Endodermal cell (in vitro differentiated cells): ENCODE results near the gene FGF12. TPM values are rescaled to one million over a fixed set of nuclear protein-coding genes. Genes with fewer than 3 reads are reported as not detected.

ENCODE experiments used
- DNase-seq: peaks from one replicate; pipeline ENCODE4 v3.0.0-alpha.2; 2017
- H3K27ac ChIP-seq: 2 replicates; pipeline ENCODE4 v1.5.1; 2013; ENCODE audit warnings: mild to moderate bottlenecking, low read depth, low read length, moderate library complexity
- H3K27me3 ChIP-seq: 2 replicates; pipeline ENCODE4 v1.6.1; 2013; ENCODE audit warnings: mild to moderate bottlenecking, low read length, moderate library complexity; ENCODE audit not compliant: insufficient read depth, control insufficient read depth, poor library complexity, severe bottlenecking
- H3K36me3 ChIP-seq: 2 replicates; pipeline ENCODE4 v1.7.0; 2013; ENCODE audit warnings: mild to moderate bottlenecking, low read length, moderate library complexity; ENCODE audit not compliant: control insufficient read depth, insufficient read depth
- H3K4me1 ChIP-seq: one replicate; pipeline ENCODE4 v1.7.0; 2013; ENCODE audit warnings: low read length; ENCODE audit not compliant: control insufficient read depth, insufficient read depth
- H3K4me3 ChIP-seq: 2 replicates; pipeline ENCODE4 v1.5.1; 2013; ENCODE audit warnings: mild to moderate bottlenecking, low read length, moderate library complexity
- H3K9ac ChIP-seq: 2 replicates; pipeline ENCODE4 v1.6.1; 2013; ENCODE audit warnings: mild to moderate bottlenecking, low read length, moderate library complexity; ENCODE audit not compliant: poor library complexity, severe bottlenecking; ENCODE audit errors: extremely low read depth
- H3K9me3 ChIP-seq: 2 replicates; pipeline ENCODE4 v1.6.1; 2013; ENCODE audit warnings: mild to moderate bottlenecking, low read length, moderate library complexity; ENCODE audit not compliant: control insufficient read depth
- H3K27ac Mint-ChIP-seq: 2 replicates; pipeline ENCODE4 v1.8.0; 2020; ENCODE audit warnings: mixed read lengths
- H3K27me3 Mint-ChIP-seq: 2 replicates; pipeline ENCODE4 v1.8.0; 2021; ENCODE audit warnings: mild to moderate bottlenecking, mixed read lengths; ENCODE audit not compliant: insufficient read depth
- H3K36me3 Mint-ChIP-seq: 2 replicates; pipeline ENCODE4 v1.8.0; 2020; ENCODE audit warnings: low read depth, mixed read lengths
- H3K4me1 Mint-ChIP-seq: 2 replicates; pipeline ENCODE4 v1.8.0; 2020; ENCODE audit warnings: mixed read lengths
- H3K4me3 Mint-ChIP-seq: 2 replicates; pipeline ENCODE4 v1.8.0; 2020; ENCODE audit warnings: mild to moderate bottlenecking, moderate library complexity, mixed read lengths
- H3K9me3 Mint-ChIP-seq: 2 replicates; pipeline ENCODE4 v1.8.0; 2020; ENCODE audit warnings: mild to moderate bottlenecking, mixed read lengths
- WGBS, 2 experiments: methylation state at CpG; one replicate each; pipeline versions ENCODE4 v1.1.5 to v1.1.7; 2013; ENCODE audit warnings: missing lambda C conversion rate in 2 of 2, mixed read lengths in 1 of 2; ENCODE audit not compliant: insufficient coverage in 1 of 2, insufficient read length in 1 of 2; 5-methylcytosine and 5-hydroxymethylcytosine counted together
- total RNA-seq, 2 donors: library from RNA; stranded (reverse); fragmentation: NEBNext Ultra II Directional in 1 of 2; extraction: Animal tissue kit (Norgen Biotek cat#: 25700) in 1 of 2; gene quantifications; 2 replicates in 1 of 2; 3 replicates in 1 of 2; pipeline ENCODE4 v1.2.1, GENCODE V29; 2021
- TF ChIP-seq, protein P1 (sequence below): fragments of 200-600 bp; sonication (generic); conservative IDR thresholded peaks from 2 replicates; pipeline ENCODE4 v1.5.0; 2021; ENCODE audit warnings: antibody characterized with exemption, mild to moderate bottlenecking

Gene FGF12
- total RNA-seq, 2 donors from 2014 or later, result 22.9 to 25.2 TPM

DNA sequence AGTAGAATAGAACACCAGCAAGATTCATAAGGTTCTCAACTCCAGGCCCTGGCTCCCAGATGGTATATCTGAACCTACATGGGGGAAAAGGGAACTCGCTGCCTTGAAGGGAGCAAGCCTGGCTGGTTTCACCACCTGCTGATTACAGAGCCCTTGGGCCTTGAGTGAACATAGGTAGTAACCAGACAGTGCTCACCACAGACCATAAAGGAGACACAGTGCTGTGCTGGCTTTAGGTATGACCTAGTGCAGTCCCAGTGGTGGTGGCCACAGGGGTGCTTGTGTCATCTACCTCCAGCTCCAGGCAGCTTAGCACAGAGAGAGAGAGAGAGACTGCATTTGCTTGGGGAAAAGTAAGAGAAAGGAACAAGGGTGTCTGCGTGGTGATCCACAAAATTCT, 409.8 kb downstream of the FGF12 start:
- H3K9ac ChIP-seq, result no peak overlapping the region
- WGBS, 2 experiments, result 93% methylated on average over 2 of the region's 2 CpGs; no CpG with 5 or more reads in 1 of the 2 experiments
- TF ChIP-seq, protein P1, sequence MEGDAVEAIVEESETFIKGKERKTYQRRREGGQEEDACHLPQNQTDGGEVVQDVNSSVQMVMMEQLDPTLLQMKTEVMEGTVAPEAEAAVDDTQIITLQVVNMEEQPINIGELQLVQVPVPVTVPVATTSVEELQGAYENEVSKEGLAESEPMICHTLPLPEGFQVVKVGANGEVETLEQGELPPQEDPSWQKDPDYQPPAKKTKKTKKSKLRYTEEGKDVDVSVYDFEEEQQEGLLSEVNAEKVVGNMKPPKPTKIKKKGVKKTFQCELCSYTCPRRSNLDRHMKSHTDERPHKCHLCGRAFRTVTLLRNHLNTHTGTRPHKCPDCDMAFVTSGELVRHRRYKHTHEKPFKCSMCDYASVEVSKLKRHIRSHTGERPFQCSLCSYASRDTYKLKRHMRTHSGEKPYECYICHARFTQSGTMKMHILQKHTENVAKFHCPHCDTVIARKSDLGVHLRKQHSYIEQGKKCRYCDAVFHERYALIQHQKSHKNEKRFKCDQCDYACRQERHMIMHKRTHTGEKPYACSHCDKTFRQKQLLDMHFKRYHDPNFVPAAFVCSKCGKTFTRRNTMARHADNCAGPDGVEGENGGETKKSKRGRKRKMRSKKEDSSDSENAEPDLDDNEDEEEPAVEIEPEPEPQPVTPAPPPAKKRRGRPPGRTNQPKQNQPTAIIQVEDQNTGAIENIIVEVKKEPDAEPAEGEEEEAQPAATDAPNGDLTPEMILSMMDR, result no peak
- Mint-ChIP-seq H3K4me1 (no peaks in the 10 kb centered on the region), H3K27ac (no peak overlapping the region), H3K27me3 (no peaks in the 10 kb centered on the region), H3K4me3 (no peak overlapping the region), H3K36me3 (peaks cover 3% of the 10 kb centered on the region), H3K9me3 (peaks cover 2% of the 10 kb centered on the region)
- H3K4me3 ChIP-seq, result no peak overlapping the region
- no peaks in the 10 kb centered on the region for H3K27me3 ChIP-seq
- no peaks in the 10 kb centered on the region for H3K36me3 ChIP-seq
- no peak overlapping the region for H3K27ac ChIP-seq
- H3K9me3 ChIP-seq, result no peaks in the 10 kb centered on the region
- no peaks in the 10 kb centered on the region for H3K4me1 ChIP-seq
- DNase-seq, result no peak

DNA sequence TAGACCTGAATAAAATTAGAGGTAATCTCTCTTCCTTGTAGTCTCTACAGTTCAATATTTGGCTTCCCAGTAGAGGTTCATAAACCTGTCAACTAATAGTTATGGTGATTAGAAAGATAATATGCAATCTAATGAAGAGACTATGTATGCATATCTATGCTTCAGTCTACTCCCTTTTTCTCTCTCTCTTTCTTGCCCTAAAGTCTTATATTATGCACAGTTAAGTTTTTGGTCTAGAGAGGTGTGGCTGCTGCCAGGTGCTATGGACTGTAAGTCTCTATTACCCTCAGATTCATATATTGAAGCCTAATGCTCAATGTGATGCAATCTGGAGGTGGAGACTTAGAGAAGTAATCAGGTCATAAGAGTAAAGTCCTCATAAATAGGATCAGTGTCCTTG, 413.7 kb downstream of the FGF12 start:
- Histone ChIP-seq H3K4me1 (no peaks in the 10 kb centered on the region), H3K27me3 (no peaks in the 10 kb centered on the region), H3K9ac (no peak overlapping the region), H3K9me3 (no peaks in the 10 kb centered on the region), H3K27ac (no peak overlapping the region), H3K36me3 (no peaks in the 10 kb centered on the region), H3K4me3 (no peak overlapping the region)
- no peak overlapping the region for H3K4me3 Mint-ChIP-seq
- no peaks in the 10 kb centered on the region for H3K4me1 Mint-ChIP-seq
- no peak overlapping the region for H3K27ac Mint-ChIP-seq
- H3K36me3 Mint-ChIP-seq, result no peaks in the 10 kb centered on the region
- no peaks in the 10 kb centered on the region for H3K27me3 Mint-ChIP-seq
- TF ChIP-seq, protein P1, result no peak
- no peak for DNase-seq
- no peaks in the 10 kb centered on the region for H3K9me3 Mint-ChIP-seq

DNA sequence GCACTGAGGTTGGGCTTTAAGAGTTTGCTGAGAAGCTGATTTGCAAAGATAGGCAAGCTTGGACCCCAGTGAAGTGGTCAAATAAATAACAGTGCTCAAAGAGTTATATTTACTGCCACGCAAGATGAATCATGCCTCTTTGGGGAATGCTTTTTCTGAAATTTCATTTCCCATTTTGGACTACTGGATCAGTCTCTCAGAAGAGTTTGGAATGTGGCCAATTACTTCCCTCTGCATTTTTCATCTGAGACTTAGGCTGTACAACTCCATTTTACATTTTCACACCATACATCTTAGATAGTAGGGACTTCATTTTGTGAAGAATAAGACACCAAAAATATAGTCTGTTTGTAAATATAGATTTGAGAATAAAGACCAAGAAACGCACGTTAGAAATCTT, 419.7 kb downstream of the FGF12 start:
- TF ChIP-seq, protein P1, result no peak
- DNase-seq, result no peak
- H3K9ac ChIP-seq, result no peak overlapping the region
- no peaks in the 10 kb centered on the region for H3K36me3 Mint-ChIP-seq
- H3K27ac ChIP-seq, result no peak overlapping the region
- H3K9me3 ChIP-seq, result no peaks in the 10 kb centered on the region
- WGBS, 2 experiments, result 97 to 100% methylated on average over 1 of the region's 3 CpGs
- H3K4me1 Mint-ChIP-seq, result peaks cover 9% of the 10 kb centered on the region
- no peak overlapping the region for H3K4me3 Mint-ChIP-seq
- H3K36me3 ChIP-seq, result no peaks in the 10 kb centered on the region
- H3K4me3 ChIP-seq, result no peak overlapping the region
- no peaks in the 10 kb centered on the region for H3K9me3 Mint-ChIP-seq
- H3K27me3 ChIP-seq, result no peaks in the 10 kb centered on the region
- no peak overlapping the region for H3K27ac Mint-ChIP-seq
- no peaks in the 10 kb centered on the region for H3K27me3 Mint-ChIP-seq
- no peaks in the 10 kb centered on the region for H3K4me1 ChIP-seq
